Fibroblast of gingiva (primary cell): ENCODE data around the gene S100A10.

Source experiments
- DNase-seq: peaks from one replicate; pipeline ENCODE4 v3.0.0-alpha.2; 2011; ENCODE audit warnings: low read depth

S100A10 gene

GRCh38 chr1:152013664-152014237 is 20.1 kb upstream of the S100A10 start:
- DNase-seq = peak; percentile 36

- no peak for DNase-seq
Measured at GRCh38 chr1:152009691-152010090, 16.0 kb upstream of the S100A10 start.

GRCh38 chr1:152007047-152007446 is 13.4 kb upstream of the S100A10 start:
- DNase-seq = no peak

GRCh38 chr1:152005360-152005912 is 11.8 kb upstream of the S100A10 start:
- DNase-seq = no peak

GRCh38 chr1:152003846-152004442 is 10.3 kb upstream of the S100A10 start:
- DNase-seq = no peak

- DNase-seq = no peak
Measured at GRCh38 chr1:152002960-152003359, 9.3 kb upstream of the S100A10 start.

GRCh38 chr1:152001631-152002584 is 8.2 kb upstream of the S100A10 start:
- DNase-seq = peak; percentile 98

- DNase-seq = no peak
Measured at GRCh38 chr1:152000964-152001630, 7.4 kb upstream of the S100A10 start.

GRCh38 chr1:151998611-151999362 is 5.1 kb upstream of the S100A10 start:
- no peak for DNase-seq

- no peak for DNase-seq
Measured at GRCh38 chr1:151997284-151997570, 3.6 kb upstream of the S100A10 start.

GRCh38 chr1:151995774-151996173 is 2.1 kb upstream of the S100A10 start:
- DNase-seq = peak; percentile 60

- peak; percentile 97 for DNase-seq
Measured at GRCh38 chr1:151994956-151995355, 1.3 kb upstream of the S100A10 start.

GRCh38 chr1:151993084-151993733 is 450 bp downstream of the S100A10 start:
- no peak for DNase-seq

- DNase-seq = peak; percentile 97
Measured at GRCh38 chr1:151992303-151993083, 1.2 kb downstream of the S100A10 start.

- no peak for DNase-seq
Measured at GRCh38 chr1:151991663-151992302, 1.9 kb downstream of the S100A10 start.

GRCh38 chr1:151990856-151991198 is 2.8 kb downstream of the S100A10 start:
- peak; percentile 64 for DNase-seq

- DNase-seq = no peak
Measured at GRCh38 chr1:151990058-151990855, 3.4 kb downstream of the S100A10 start.

- peak; percentile 85 for DNase-seq
Measured at GRCh38 chr1:151989211-151989862, 4.3 kb downstream of the S100A10 start.
